IMR-90 (cell line): Measurements from ENCODE around the gene GPR62. TPM values are rescaled to one million over a fixed set of nuclear protein-coding genes. Genes with fewer than 3 reads are reported as not detected.

Experiments used
- ATAC-seq: fragments of 200-7000 bp; cut with Tn5 transposase; 2 replicates; pipeline ENCODE4 v1.9.1; 2020; ENCODE audit warnings: low read depth, mild to moderate bottlenecking, moderate library complexity
- BruUV-seq: library from RNA; stranded (reverse); fragments of 400-500 nt; replicated peaks from 2 replicates; lab custom pipeline; 2021; lab: Mats Ljungman, UMichigan
- CTCF ChIA-PET: fragments of 300-600 bp; formaldehyde crosslinking; extraction: SDS; loops from one replicate; lab custom pipeline; 2021; ENCODE audit warnings: antibody characterized with exemption; lab: Yijun Ruan, JAX
- POLR2A ChIA-PET: fragments of 300-600 bp; sonication (Branson Sonifier 250); formaldehyde crosslinking; loops from one replicate; lab custom pipeline; 2022; ENCODE audit warnings: antibody characterized with exemption; ENCODE audit not compliant: unreplicated experiment; lab: Charles Lee
- DNase-seq: peaks from one replicate; pipeline ENCODE4 v3.0.0; 2013
- H2AFZ ChIP-seq: replicated peaks from 2 replicates; pipeline ENCODE3; 2013; ENCODE audit warnings: low read length, mild to moderate bottlenecking; ENCODE audit not compliant: poor library complexity
- H2AK5ac ChIP-seq: 2 replicates; pipeline ENCODE4 v1.6.1; 2013; ENCODE audit warnings: low read depth, low read length, inconsistent platforms
- H2AK9ac ChIP-seq: replicated peaks from 2 replicates; pipeline ENCODE3; 2013; ENCODE audit warnings: mild to moderate bottlenecking, low read depth, low read length, moderate library complexity; ENCODE audit not compliant: poor library complexity
- H2BK120ac ChIP-seq: 2 replicates; pipeline ENCODE4 v1.6.1; 2013; ENCODE audit warnings: low read depth, low read length, inconsistent platforms
- H2BK15ac ChIP-seq: 3 replicates; pipeline ENCODE4 v1.6.1; 2013; ENCODE audit warnings: low read depth, low read length, inconsistent platforms
- H2BK20ac ChIP-seq: 2 replicates; pipeline ENCODE4 v1.6.1; 2013; ENCODE audit warnings: low read depth, mild to moderate bottlenecking, inconsistent platforms, low read length, moderate library complexity
- H2BK5ac ChIP-seq: 2 replicates; pipeline ENCODE4 v1.6.1; 2013; ENCODE audit warnings: mild to moderate bottlenecking, low read depth, low read length, inconsistent platforms; ENCODE audit not compliant: poor library complexity, severe bottlenecking
- H3K14ac ChIP-seq: replicated peaks from 2 replicates; pipeline ENCODE4 v1.6.1; 2013; ENCODE audit warnings: low read depth, low read length, inconsistent platforms
- H3K18ac ChIP-seq: 2 replicates; pipeline ENCODE4 v1.6.1; 2013; ENCODE audit warnings: low read depth, low read length, control low read depth
- H3K23ac ChIP-seq: 2 replicates; pipeline ENCODE4 v1.6.1; 2013; ENCODE audit warnings: low read depth, low read length, inconsistent platforms
- H3K27ac ChIP-seq: 2 replicates; pipeline ENCODE4 v1.5.1; 2013; ENCODE audit warnings: mild to moderate bottlenecking, control low read depth, low read length; ENCODE audit not compliant: insufficient read depth
- H3K27me3 ChIP-seq: 2 replicates; pipeline ENCODE4 v1.6.1; 2013; ENCODE audit warnings: low read length; ENCODE audit not compliant: control insufficient read depth, insufficient read depth
- H3K36me3 ChIP-seq: 2 replicates; pipeline ENCODE4 v1.6.1; 2013; ENCODE audit warnings: low read length, mixed read lengths; ENCODE audit not compliant: control insufficient read depth, insufficient read depth
- H3K4ac ChIP-seq: 2 replicates; pipeline ENCODE4 v1.6.1; 2013; ENCODE audit warnings: low read depth, low read length, inconsistent platforms
- H3K4me1 ChIP-seq: 2 replicates; pipeline ENCODE4 v1.6.1; 2013; ENCODE audit warnings: low read length, mixed read lengths; ENCODE audit not compliant: control insufficient read depth, insufficient read depth
- H3K4me2 ChIP-seq: 2 replicates; pipeline ENCODE4 v1.6.1; 2013; ENCODE audit warnings: low read depth, mild to moderate bottlenecking, control low read depth, low read length, moderate library complexity
- H3K4me3 ChIP-seq: 2 replicates; pipeline ENCODE4 v1.5.1; 2013; ENCODE audit warnings: low read depth, mild to moderate bottlenecking, control low read depth, low read length, moderate library complexity; ENCODE audit not compliant: insufficient read depth
- H3K56ac ChIP-seq: 2 replicates; pipeline ENCODE4 v1.6.1; 2013; ENCODE audit warnings: low read length, inconsistent platforms; ENCODE audit not compliant: insufficient read depth; ENCODE audit errors: extremely low read depth
- H3K79me1 ChIP-seq, 2 experiments: 2 replicates each; pipeline ENCODE4 v1.6.1; 2013; ENCODE audit warnings: low read length in 2 of 2, inconsistent platforms in 1 of 2, low read depth in 1 of 2
- H3K9ac ChIP-seq: 2 replicates; pipeline ENCODE4 v1.6.1; 2013; ENCODE audit warnings: low read depth, low read length, control low read depth
- H3K9me1 ChIP-seq: 2 replicates; pipeline ENCODE4 v1.6.1; 2013; ENCODE audit warnings: low read length, inconsistent platforms; ENCODE audit not compliant: insufficient read depth
- H3K9me3 ChIP-seq: 2 replicates; pipeline ENCODE4 v1.6.1; 2013; ENCODE audit warnings: low read length; ENCODE audit not compliant: control insufficient read depth, insufficient read depth
- H4K20me1 ChIP-seq: 2 replicates; pipeline ENCODE4 v1.6.1; 2013; ENCODE audit warnings: low read length, inconsistent platforms; ENCODE audit not compliant: insufficient read depth
- H4K5ac ChIP-seq: 2 replicates; pipeline ENCODE4 v1.6.1; 2013; ENCODE audit warnings: mild to moderate bottlenecking, low read depth, low read length, control low read depth
- H4K8ac ChIP-seq, 2 experiments: 2 replicates each; pipeline ENCODE4 v1.6.1; 2013; ENCODE audit warnings: low read depth in 2 of 2, low read length in 2 of 2, control low read depth in 1 of 2, inconsistent platforms in 1 of 2
- H4K91ac ChIP-seq: 2 replicates; pipeline ENCODE4 v1.6.1; 2013; ENCODE audit warnings: low read depth, low read length, inconsistent platforms; ENCODE audit not compliant: insufficient read depth
- CHD1 ChIP-seq: IDR thresholded peaks from 2 replicates; pipeline ENCODE4 v1.6.1; 2012; ENCODE audit warnings: low read depth, low read length, improper control_type of control experiment
- CTCF ChIP-seq: conservative IDR thresholded peaks from 2 replicates; pipeline ENCODE4 v1.5.1; 2012; ENCODE audit warnings: mild to moderate bottlenecking, low read depth, low read length, improper control_type of control experiment
- FOS ChIP-seq: fragments of 150-350 bp; IDR thresholded peaks from 2 replicates; pipeline ENCODE4 v1.6.1; 2016; ENCODE audit warnings: low read depth, low read length
- POLR2A ChIP-seq: IDR thresholded peaks from 2 replicates; pipeline ENCODE4 v1.6.1; 2012; ENCODE audit warnings: mild to moderate bottlenecking, low read depth, low read length
- RCOR1 ChIP-seq: IDR thresholded peaks from 2 replicates; pipeline ENCODE4 v1.6.1; 2012; ENCODE audit warnings: mild to moderate bottlenecking, low read length, improper control_type of control experiment; ENCODE audit not compliant: insufficient replicate concordance
- SMC3 ChIP-seq: fragments of 150-350 bp; IDR thresholded peaks from 2 replicates; pipeline ENCODE4 v1.6.1; 2016; ENCODE audit warnings: low read depth, mild to moderate bottlenecking, antibody characterized with exemption, low read length, moderate library complexity
- WGBS, 2 experiments: methylation state at CpG; one replicate each; pipeline versions ENCODE4 v1.1.5 to v1.1.7; 2013; ENCODE audit warnings: missing lambda C conversion rate in 2 of 2; ENCODE audit not compliant: insufficient read length in 1 of 2; ENCODE audit errors: extremely low coverage in 2 of 2; 5-methylcytosine and 5-hydroxymethylcytosine counted together
- dilution Hi-C: fragments of 300-500 bp; cut with HindIII; formaldehyde crosslinking; loops from one replicate; pipeline ENCODE4 v1.14.3; 2018; ENCODE audit warnings: low sequenced_read_pairs; ENCODE audit not compliant: unreplicated experiment
- in situ Hi-C: fragments of 300-500 bp; cut with MboI; formaldehyde crosslinking; loops from 3 replicates; pipeline ENCODE4 v1.14.3; 2019; ENCODE audit warnings: low sequenced_read_pairs, inconsistent platforms, mixed read lengths
- intact Hi-C: fragments of 100-400 bp; cut with micrococcal nuclease; formaldehyde crosslinking; loops from 2 replicates; pipeline ENCODE4 v1.10.0; 2022
- polyA plus RNA-seq, 3 experiments: library from polyadenylated mRNA; depleted of rRNA; stranded (reverse); fragments of >200 nt; gene quantifications; 2 replicates each; pipeline ENCODE4 v1.2.3, GENCODE V29; 2012; ENCODE audit warnings: low replicate concordance in 1 of 3
- total RNA-seq: library from RNA; depleted of rRNA; stranded (reverse); fragments of >200 nt; gene quantifications from 2 replicates; pipeline ENCODE4 v1.2.3, GENCODE V29; 2012

The GPR62 gene
- total and polyA plus RNA-seq, 2 of the 4 experiments (the other 2 are of a cell fraction), result under 0.01 TPM; not detected in 1

DNA sequence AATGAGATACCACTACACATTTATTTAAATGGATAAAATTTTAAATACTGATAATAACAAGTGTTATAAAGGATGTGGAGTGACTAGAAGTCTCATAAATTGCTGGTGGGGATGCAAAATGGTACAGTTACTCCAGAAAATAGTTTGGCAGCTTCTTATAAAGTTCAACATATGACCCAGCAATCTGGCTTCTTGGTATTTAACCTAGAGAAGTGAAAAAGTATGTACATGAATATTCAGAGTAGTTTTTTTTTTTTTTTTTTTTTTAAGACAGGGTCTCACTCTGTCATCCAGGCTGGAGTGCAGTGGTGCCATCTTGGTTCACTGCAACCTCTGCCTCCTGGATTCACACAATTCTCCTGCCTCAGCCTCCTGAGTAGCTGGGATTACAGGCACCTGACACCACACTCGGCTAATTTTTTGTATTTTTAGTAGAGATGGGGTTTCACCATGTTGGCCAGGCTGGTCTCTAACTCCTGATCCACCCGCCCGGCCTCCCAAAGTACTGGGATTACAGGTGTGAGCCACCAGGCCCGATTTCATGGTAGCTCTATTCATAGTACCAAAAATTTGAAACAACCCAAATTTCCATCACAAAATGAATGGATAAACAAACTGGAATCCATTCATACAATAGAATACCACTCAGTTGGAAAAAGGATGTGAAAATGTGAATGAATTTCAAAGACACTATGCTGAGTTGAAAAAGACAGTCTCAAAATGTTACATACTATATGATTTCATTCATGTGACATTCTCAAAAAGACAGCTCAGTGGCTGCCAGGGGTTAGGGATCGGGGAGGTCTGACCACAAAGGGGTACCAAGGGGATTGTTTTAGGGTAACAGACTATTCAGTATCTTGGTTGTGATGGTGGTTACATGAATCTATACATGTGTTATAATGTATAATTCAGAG, 27.9 kb upstream of the GPR62 start:
- no peak overlapping the region for H2AK9ac ChIP-seq
- BruUV-seq, result no TSS peak
- dilution Hi-C loops (no loop called here), in situ Hi-C loops (loop anchor here (25.0 kb wide), 1 partner anchor 540 kb away; the partner anchor contains the start of genes MANF and RBM15B), intact Hi-C loops (loop anchor here (10.0 kb wide), 1 partner anchor 593 kb away; no protein-coding TSS in a partner anchor)
- H3K4ac ChIP-seq, result no peak overlapping the region
- ATAC-seq (no peak), DNase-seq (no peak)
- no peak overlapping the region for H2BK20ac ChIP-seq
- H3K36me3 ChIP-seq, result peaks cover 7% of the 10 kb centered on the region
- H4K91ac ChIP-seq, result no peak overlapping the region
- H4K8ac ChIP-seq, result no peak overlapping the region
- H3K9ac ChIP-seq, result no peak overlapping the region
- H4K5ac ChIP-seq, result no peak overlapping the region
- H4K20me1 ChIP-seq, result no peaks in the 10 kb centered on the region
- no CpG with 5 or more reads among the region's 5 CpGs for WGBS, 2 experiments
- H3K9me3 ChIP-seq, result no peaks in the 10 kb centered on the region
- H3K4me2 ChIP-seq, result no peak overlapping the region
- H2AFZ ChIP-seq, result no peak overlapping the region
- ChIA-PET POLR2A (no interaction called here), CTCF (no interaction called here)
- H3K4me1 ChIP-seq, result no peaks in the 10 kb centered on the region
- H3K27me3 ChIP-seq, result no peaks in the 10 kb centered on the region
- no peaks in the 10 kb centered on the region for H3K79me1 ChIP-seq
- no peak overlapping the region for H2BK120ac ChIP-seq
- no peak overlapping the region for H3K14ac ChIP-seq
- H3K18ac ChIP-seq, result no peak overlapping the region
- no peaks in the 10 kb centered on the region for H3K9me1 ChIP-seq
- H3K4me3 ChIP-seq, result no peak overlapping the region
- TF ChIP-seq FOS, result no peak
- TF ChIP-seq CHD1, result no peak
- no peak for TF ChIP-seq RCOR1
- no peak for TF ChIP-seq CTCF
- TF ChIP-seq SMC3, result no peak
- no peak for TF ChIP-seq POLR2A
- no peak overlapping the region for H3K23ac ChIP-seq
- no peak overlapping the region for H3K56ac ChIP-seq
- H2AK5ac ChIP-seq, result no peak overlapping the region
- no peak overlapping the region for H2BK5ac ChIP-seq
- no peak overlapping the region for H3K27ac ChIP-seq
- H2BK15ac ChIP-seq, result no peak overlapping the region
